ENCODE results near the gene SLC34A3.

DNA sequence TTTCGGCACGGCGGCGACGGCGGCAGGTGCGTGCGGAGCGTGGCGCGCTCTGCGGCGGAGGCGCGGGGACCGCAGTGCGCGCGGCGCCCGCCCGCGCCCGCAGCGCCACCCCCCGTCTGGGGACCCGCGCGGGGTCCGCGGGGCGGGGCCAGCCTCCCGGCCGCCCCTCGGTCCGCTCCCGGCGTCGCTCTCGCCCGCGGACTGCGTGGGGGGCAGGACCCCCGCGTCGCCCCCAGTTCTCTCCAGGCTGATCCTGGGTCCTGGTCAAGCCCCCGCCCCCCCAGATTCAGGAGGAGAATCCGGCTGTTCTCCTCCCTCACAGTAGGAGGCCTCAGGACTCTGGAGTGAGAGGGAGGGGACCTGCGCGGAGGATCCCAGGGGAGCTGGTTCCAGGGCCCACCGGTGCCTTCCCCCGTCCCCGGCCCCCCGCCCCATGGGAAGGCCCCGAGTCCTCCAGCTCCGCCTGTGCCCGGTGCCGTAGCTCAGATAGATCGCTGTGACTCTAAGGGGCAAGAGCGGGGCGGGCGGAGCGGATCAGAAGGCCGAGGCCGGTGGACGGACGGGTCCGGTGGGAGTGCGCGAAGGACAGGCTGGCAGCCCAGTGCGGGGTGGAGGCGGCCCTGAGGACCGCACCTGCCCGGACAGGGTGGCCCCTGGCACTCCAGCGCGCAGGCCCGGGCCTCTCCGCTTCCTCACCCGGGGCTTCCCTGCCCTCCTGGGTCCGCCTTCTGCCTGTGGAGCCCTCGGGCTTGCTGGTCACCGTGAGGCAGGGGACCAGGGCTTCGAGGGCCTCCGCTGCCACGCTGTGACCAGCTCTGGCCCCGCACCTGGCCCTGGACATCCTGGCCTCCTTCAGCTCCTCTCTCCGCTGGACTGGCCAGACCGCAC, 8.3 kb upstream of the SLC34A3 start, which contains the start of gene RNF208:
- TF ChIP-seq, protein P1, sequence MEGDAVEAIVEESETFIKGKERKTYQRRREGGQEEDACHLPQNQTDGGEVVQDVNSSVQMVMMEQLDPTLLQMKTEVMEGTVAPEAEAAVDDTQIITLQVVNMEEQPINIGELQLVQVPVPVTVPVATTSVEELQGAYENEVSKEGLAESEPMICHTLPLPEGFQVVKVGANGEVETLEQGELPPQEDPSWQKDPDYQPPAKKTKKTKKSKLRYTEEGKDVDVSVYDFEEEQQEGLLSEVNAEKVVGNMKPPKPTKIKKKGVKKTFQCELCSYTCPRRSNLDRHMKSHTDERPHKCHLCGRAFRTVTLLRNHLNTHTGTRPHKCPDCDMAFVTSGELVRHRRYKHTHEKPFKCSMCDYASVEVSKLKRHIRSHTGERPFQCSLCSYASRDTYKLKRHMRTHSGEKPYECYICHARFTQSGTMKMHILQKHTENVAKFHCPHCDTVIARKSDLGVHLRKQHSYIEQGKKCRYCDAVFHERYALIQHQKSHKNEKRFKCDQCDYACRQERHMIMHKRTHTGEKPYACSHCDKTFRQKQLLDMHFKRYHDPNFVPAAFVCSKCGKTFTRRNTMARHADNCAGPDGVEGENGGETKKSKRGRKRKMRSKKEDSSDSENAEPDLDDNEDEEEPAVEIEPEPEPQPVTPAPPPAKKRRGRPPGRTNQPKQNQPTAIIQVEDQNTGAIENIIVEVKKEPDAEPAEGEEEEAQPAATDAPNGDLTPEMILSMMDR (conservative IDR thresholded peaks at IDR 0.05): no peak
- TF ChIP-seq EZH2 (IDR thresholded peaks at IDR 0.05; ENCODE audit: low read depth): no peak

Measured in PC-9 (cell line).